NCI-H2107 (cell line): ENCODE measurements around the gene STAT3.
"Not testable (repeated sequence)": the region's sequence is repeated elsewhere in the genome, so short reads cannot be mapped to it uniquely, and the experiment has no call there.

ENCODE experiments used
- DNase-seq: peaks from one replicate; lab custom pipeline; 2025; lab: John Stamatoyannopoulos, UW

STAT3 gene

GRCh38 chr17:42409523-42410318 lies 21.5 kb upstream of the STAT3 start:
- DNase-seq: no peak

DNA sequence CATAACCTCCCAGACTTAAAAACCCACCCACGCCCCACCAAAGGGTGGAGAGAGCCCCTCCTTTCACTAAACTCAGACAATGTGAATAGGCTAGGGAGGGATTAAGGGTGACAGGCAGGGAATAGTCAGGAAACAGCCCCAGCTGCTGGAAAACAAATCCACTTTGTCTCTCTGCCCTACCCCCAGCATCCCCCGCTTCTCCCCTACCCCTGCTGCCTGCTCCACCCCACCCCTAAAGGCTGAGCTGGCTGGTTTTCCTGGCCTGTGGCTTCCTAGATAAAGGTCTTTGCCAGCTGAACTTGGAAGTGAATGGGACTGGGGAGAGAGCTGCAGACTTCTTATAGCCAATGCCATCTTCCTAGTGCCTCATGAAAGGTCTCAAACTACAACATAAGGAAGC lies 19.8 kb upstream of the STAT3 start:
- DNase-seq: no peak

- no peak for DNase-seq
Measured at GRCh38 chr17:42407289-42407836, 19.1 kb upstream of the STAT3 start.

GRCh38 chr17:42406615-42407288 lies 18.5 kb upstream of the STAT3 start:
- no peak for DNase-seq

- no peak for DNase-seq
Measured at GRCh38 chr17:42405963-42406495, 17.8 kb upstream of the STAT3 start.

GRCh38 chr17:42405076-42405475 lies 16.8 kb upstream of the STAT3 start:
- no peak for DNase-seq

GRCh38 chr17:42404326-42405055 lies 16.2 kb upstream of the STAT3 start:
- no peak for DNase-seq

- no peak for DNase-seq
Measured at GRCh38 chr17:42403150-42403549, 14.9 kb upstream of the STAT3 start.

DNA sequence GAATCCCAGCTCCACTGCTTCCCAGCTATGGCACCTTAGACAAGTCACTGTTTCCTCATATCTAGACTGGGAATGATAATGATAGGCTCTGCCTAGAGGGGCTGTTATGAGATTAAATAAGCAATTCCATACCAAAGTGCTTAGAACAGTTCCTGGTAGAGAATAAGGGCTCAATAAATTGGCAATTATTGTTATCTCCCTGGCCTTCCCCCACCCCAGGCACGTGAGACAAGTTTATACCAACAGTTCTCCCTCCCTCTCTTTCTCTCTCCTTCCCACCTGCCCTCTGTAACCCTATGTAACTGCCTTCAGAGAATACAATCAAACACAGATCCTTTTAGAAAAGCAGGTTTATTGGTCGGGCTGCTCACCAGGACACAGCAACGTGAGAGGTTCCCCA lies 13.9 kb upstream of the STAT3 start:
- DNase-seq: no peak

DNA sequence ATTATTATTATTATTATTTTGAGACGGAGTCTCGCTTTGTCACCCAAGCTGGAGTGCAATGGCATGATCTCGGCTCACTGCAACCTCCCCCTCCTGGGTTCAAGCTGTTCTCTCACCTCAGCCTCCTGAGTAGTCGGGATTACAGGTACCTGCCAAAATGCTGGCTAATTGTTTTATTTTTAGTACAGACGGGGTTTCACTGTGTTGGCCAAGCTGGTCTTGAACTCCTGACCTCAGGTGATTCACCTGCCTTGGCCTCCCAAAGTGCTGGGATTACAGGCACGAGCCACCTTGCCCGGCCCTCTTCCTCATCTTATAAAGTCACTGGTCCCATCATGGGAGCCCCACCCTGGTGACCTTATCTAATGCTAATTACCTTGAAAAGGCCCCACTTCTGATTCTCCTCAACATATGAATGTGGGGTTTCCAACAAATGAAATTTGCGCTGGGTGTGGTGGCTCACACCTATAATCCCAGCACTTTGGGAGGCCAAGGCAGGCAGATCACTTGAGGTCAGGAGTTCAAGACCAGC lies 12.7 kb upstream of the STAT3 start:
- DNase-seq: not testable (repeated sequence)

DNA sequence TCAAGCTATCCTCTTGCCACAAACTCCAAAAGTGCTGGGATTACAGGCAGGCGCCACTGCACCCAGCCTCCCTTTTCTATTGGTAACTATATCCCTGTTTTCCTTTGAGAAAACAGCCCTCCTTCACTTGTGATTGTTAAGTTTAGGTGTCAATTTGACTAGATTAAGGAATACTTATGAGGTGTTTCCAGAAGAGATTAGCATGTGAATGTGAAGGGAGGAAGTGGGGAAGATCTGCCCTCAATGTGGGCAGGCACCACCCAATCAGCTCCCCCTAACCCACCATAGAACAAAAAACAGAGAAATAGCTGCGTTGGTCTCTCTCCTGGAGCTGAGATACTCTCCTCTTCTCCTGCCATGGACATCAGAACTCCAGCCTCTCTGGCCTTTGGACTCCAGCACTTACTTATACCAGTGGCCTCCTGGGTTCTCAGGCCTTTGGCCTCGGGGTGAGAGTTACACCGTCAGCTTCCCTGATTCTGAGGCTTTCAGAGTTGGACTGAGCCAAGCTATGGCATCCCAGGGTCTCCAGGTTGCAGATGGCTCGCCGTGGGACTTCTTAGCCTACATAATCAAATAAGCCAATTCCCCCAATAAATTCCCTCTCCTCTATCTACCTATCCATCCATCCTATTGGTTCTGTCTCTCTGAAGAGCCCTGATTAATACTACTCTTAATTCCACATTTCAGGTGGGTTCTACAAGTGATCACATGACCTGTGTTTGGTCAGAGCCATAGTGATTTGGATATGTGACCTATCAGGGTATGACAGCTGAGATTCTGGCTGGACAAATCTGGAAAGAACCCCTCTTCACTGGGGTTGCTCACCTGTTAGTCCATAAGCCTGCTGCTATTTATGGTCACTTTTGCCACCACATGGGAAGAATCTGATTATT lies 12.0 kb upstream of the STAT3 start:
- DNase-seq: no peak

- DNase-seq: no peak
Measured at GRCh38 chr17:42399121-42399520, 10.9 kb upstream of the STAT3 start.

- not testable (repeated sequence) for DNase-seq
Measured at GRCh38 chr17:42395601-42396000, 7.4 kb upstream of the STAT3 start.

- no peak for DNase-seq
Measured at GRCh38 chr17:42394838-42395237, 6.6 kb upstream of the STAT3 start.

GRCh38 chr17:42392692-42393415 lies 4.6 kb upstream of the STAT3 start:
- DNase-seq: no peak

DNA sequence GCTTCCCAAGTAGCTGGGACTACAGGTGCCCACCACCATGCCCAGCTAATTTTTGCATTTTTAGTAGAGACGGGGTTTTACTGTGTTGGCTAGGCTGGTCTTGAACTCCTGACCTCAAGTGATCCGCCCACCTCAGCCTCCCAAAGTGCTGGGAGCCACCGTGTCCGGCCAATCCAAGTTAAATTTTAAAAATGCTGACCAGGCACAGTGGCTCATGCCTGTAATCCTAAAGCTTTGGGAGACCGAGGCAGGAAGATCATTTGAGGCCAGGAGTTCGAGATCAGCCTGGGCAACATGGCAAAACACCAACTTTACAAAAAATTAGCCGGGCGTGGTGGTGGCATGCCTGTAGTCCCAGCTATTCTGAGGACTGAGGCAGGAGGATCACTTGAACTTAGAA lies 3.2 kb upstream of the STAT3 start:
- not testable (repeated sequence) for DNase-seq

- no peak for DNase-seq
Measured at GRCh38 chr17:42389899-42390298, 1.7 kb upstream of the STAT3 start.

- DNase-seq: no peak
Measured at GRCh38 chr17:42389135-42389417, 834 bp upstream of the STAT3 start.

DNA sequence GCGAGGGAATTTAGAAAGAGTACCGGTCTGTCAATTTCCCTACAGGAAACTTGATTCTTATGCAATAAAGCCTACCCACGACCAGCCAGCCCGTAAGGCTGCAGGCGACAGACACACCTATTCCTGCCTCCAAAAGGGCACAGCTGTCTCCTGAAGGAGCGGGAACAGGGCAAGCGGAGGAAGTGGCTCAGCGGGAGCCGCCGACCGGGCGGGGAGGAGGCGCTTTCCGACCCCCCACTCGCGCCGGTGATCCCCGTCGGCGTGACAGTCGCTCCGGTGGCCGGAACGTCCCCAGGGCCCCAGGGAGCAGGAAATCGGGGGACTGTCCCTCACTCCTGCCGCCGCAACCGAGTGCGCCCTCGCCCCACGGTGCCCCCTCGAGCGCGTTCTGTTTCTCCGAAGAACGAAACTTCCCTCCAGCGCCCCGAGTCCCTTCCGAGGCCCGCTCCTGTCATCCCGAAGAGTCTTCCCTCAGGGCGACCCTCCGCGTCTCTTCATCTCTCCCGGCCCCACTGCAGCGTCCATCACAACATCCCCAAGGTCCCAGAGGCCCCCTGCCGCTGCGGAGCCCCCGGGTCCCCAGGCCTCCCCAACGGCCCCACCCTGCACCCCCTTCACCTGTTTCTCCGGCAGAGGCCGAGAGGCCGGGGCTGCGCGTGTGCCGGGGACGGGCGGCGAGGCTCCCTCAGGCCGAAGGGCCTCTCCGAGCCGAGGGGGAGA lies 421 bp downstream of the STAT3 start:
- DNase-seq: no peak
